HG03280 (cell line): ENCODE results near the gene CARD8.

Experiments
- ATAC-seq: cut with Tn5 transposase; IDR thresholded peaks from one replicate; pipeline ENCODE4 v1.9.1; 2021; ENCODE audit warnings: mild to moderate bottlenecking, moderate library complexity; ENCODE audit not compliant: unreplicated experiment

The CARD8 gene

DNA sequence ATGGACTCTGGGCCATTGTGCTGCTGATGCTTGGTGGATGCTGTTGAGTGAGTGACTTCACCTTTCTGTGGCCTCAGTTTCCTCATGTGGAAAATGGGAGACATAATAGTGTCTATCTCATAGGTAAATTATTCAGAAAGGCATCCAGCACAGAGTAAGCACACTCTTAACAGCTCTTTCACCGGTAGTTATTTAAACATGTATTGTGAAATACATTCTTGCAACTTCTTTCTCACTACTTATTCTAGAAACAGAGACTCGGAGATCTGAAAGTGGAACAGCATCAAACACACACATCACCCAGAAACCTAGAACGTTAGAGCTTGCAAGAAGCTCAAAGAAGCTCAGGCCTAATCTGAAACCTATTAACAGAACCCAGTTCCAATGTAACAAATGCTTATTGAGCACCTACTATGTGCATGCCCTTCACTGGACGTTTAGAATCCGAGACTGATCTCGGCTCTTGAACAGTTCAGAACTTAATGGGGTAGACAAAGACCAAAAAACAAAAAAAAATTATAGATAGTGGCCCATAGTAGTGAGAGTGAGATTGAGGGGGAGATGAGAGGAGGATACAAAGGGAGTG, 81.2 kb downstream of the CARD8 start:
- no peak for ATAC-seq

- no peak for ATAC-seq
These were observed 84.0 kb downstream of the CARD8 start for GRCh38 chr19:48171710-48172109.

GRCh38 chr19:48170817-48171347, 84.8 kb downstream of the CARD8 start:
- ATAC-seq: no peak

- ATAC-seq: peak; percentile 80
These were observed 85.5 kb downstream of the CARD8 start, which contains the start of the genes LIG1 and ZSWIM9 for GRCh38 chr19:48169939-48170803. TSS of gene LIG1 (minus strand) at chr19:48170344. CDS start at chr19:48165566, 4,778 bp downstream. TSS of gene ZSWIM9 (plus strand) at chr19:48170680. CDS start at chr19:48171803, 1,123 bp downstream.

DNA sequence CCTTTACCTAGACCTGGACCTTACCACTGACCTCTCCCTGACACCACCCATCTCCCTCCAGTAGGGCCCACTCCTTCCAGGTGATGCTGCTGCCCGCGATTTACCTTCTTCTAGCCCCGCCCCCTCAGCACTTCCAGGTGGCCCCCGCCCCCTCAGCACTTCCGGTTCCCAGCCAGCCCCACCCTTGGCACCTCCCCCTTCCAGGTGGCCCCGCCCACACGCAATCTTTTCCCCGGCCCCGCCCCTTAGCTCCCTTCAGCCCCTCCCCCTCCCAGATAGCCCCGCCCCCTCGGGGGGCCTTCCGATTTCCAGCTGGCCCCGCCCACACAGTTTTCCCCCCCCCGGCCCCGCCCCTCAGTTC, 86.2 kb downstream of the CARD8 start:
- peak; percentile 28 for ATAC-seq

GRCh38 chr19:48168689-48169088, 87.0 kb downstream of the CARD8 start:
- ATAC-seq: no peak

- no peak for ATAC-seq
These were observed 97.4 kb downstream of the CARD8 start for GRCh38 chr19:48158210-48158790.
